HepG2 (cell line): Measurements from ENCODE around the gene UNC93A. TPM values are rescaled to one million over a fixed set of nuclear protein-coding genes. Genes with fewer than 3 reads are reported as not detected.
A peak's percentile ranks its signal among the peaks of the same experiment; 100 is the strongest.

Experiments used
- ATF4 ChIP-seq, 2 experiments: fragments of 450-650 bp in 1 of 2; sonication (generic) in 1 of 2; formaldehyde crosslinking; IDR thresholded peaks; 2 replicates each; pipeline versions ENCODE4 v1.5.0 to v1.8.0; 2020 to 2022; ENCODE audit warnings: mild to moderate bottlenecking in 1 of 2, missing genetic modification reagents in 1 of 2
- CEBPZ ChIP-seq: IDR thresholded peaks from 2 replicates; pipeline ENCODE4 v1.6.1; 2012; ENCODE audit warnings: low read length, improper control_type of control experiment
- CREB3 ChIP-seq: sonication (generic); formaldehyde crosslinking; IDR thresholded peaks from 2 replicates; pipeline ENCODE4 v1.5.0; 2020; ENCODE audit warnings: missing genetic modification reagents
- FIP1L1 ChIP-seq: fragments of 200-400 bp; formaldehyde crosslinking; IDR thresholded peaks from 2 replicates; pipeline ENCODE4 v1.6.1; 2018; ENCODE audit warnings: low read depth, mild to moderate bottlenecking, low read length, moderate library complexity, borderline replicate concordance; ENCODE audit not compliant: insufficient read depth
- HDAC2 ChIP-seq: sonication (generic); formaldehyde crosslinking; IDR thresholded peaks from 2 replicates; pipeline ENCODE4 v1.4.0; 2020; ENCODE audit warnings: missing genetic modification reagents
- HMG20A ChIP-seq: IDR thresholded peaks from 2 replicates; pipeline ENCODE4 v1.6.1; 2016; ENCODE audit warnings: borderline replicate concordance
- NCOA2 ChIP-seq: sonication (generic); formaldehyde crosslinking; IDR thresholded peaks from 2 replicates; pipeline ENCODE4 v1.8.0; 2022; ENCODE audit warnings: inconsistent platforms
- PCBP2 ChIP-seq: fragments of 200-400 bp; formaldehyde crosslinking; optimal IDR thresholded peaks from 2 replicates; pipeline ENCODE3; 2018; ENCODE audit warnings: low read length, low read depth; ENCODE audit not compliant: poor library complexity, severe bottlenecking
- RBM22 ChIP-seq: fragments of 200-400 bp; formaldehyde crosslinking; optimal IDR thresholded peaks from 2 replicates; pipeline ENCODE3; 2017; ENCODE audit warnings: mild to moderate bottlenecking, low read length, moderate library complexity
- RXRB ChIP-seq: IDR thresholded peaks from 2 replicates; pipeline ENCODE4 v1.6.1; 2016; ENCODE audit warnings: borderline replicate concordance, missing genetic modification reagents, missing compliant biosample characterization
- SOX5 ChIP-seq: IDR thresholded peaks from 2 replicates; pipeline ENCODE4 v1.6.1; 2016; ENCODE audit warnings: borderline replicate concordance
- SOX6 ChIP-seq, 2 experiments: fragments of 450-650 bp in 1 of 2; sonication (generic) in 1 of 2; formaldehyde crosslinking in 1 of 2; IDR thresholded peaks; 2 replicates each; pipeline versions ENCODE4 v1.4.0 to v1.6.1; 2017 to 2020; ENCODE audit warnings: antibody characterized with exemption in 1 of 2, mild to moderate bottlenecking in 1 of 2, missing genetic modification reagents in 1 of 2
- ZBTB25 ChIP-seq: IDR thresholded peaks from 2 replicates; pipeline ENCODE4 v1.6.1; 2018; ENCODE audit warnings: missing genetic modification reagents
- ZBTB26 ChIP-seq: IDR thresholded peaks from 2 replicates; pipeline ENCODE4 v1.6.1; 2016; ENCODE audit warnings: missing compliant biosample characterization, missing genetic modification reagents, borderline replicate concordance
- ZBTB38 ChIP-seq: sonication (generic); formaldehyde crosslinking; IDR thresholded peaks from 2 replicates; pipeline ENCODE4 v1.5.1; 2020; ENCODE audit warnings: mild to moderate bottlenecking, missing genetic modification reagents
- ZFY ChIP-seq: sonication (generic); formaldehyde crosslinking; IDR thresholded peaks from 2 replicates; pipeline ENCODE4 v1.4.0; 2020; ENCODE audit warnings: missing genetic modification reagents
- ZNF333 ChIP-seq: sonication (generic); formaldehyde crosslinking; IDR thresholded peaks from 2 replicates; pipeline ENCODE4 v1.4.0; 2020; ENCODE audit warnings: mild to moderate bottlenecking, missing genetic modification reagents, borderline replicate concordance
- ZNF430 ChIP-seq: sonication (generic); formaldehyde crosslinking; IDR thresholded peaks from 2 replicates; pipeline ENCODE4 v1.9.0; 2021; ENCODE audit warnings: mild to moderate bottlenecking, missing genetic modification reagents
- ZNF576 ChIP-seq: sonication (generic); formaldehyde crosslinking; IDR thresholded peaks from 2 replicates; pipeline ENCODE4 v1.4.0; 2020; ENCODE audit warnings: mild to moderate bottlenecking, missing genetic modification reagents
- ZNF766 ChIP-seq: sonication (generic); formaldehyde crosslinking; IDR thresholded peaks from 2 replicates; pipeline ENCODE4 v1.5.0; 2020; ENCODE audit warnings: missing genetic modification reagents, borderline replicate concordance
- ZNF768 ChIP-seq: sonication (generic); formaldehyde crosslinking; IDR thresholded peaks from 2 replicates; pipeline ENCODE4 v1.4.0; 2020; ENCODE audit warnings: missing genetic modification reagents
- polyA plus RNA-seq, 8 experiments: library from polyadenylated mRNA; depleted of rRNA in 3 of 8; stranded (reverse) in 7 of 8; unstranded in 1 of 8; fragments of >200 nt; fragmentation: Illumina TruSeq in 4 of 8; extraction: Trizol in 4 of 8; gene quantifications; 2 replicates each; pipeline versions ENCODE4 v1.2.1 to v1.2.3, GENCODE V29; 2011 to 2016; ENCODE audit warnings: low read depth in 4 of 8, missing spikeins in 1 of 8, mixed read lengths in 1 of 8; ENCODE audit not compliant: insufficient read depth in 1 of 8
- total RNA-seq, 5 experiments: library from RNA; depleted of rRNA; stranded (reverse); fragments of >200 nt; fragmentation: Illumina TruSeq; extraction: Trizol; gene quantifications; 2 replicates each; pipeline ENCODE4 v1.2.3, GENCODE V29; 2016; ENCODE audit warnings: low read depth in 1 of 5

The UNC93A gene
- total and polyA plus RNA-seq, 2 of the 13 experiments (the other 11 are each of a cell fraction or from before 2014, with no cell fraction given), result 11.0 to 42.7 TPM

GRCh38 chr6:167266830-167267555 lies 24.1 kb upstream of the UNC93A start (continued):
- TF ChIP-seq ZNF766 (CRISPR knock-in tag) (no peak), CREB3 (CRISPR knock-in tag) (no peak), RBM22 (no peak), HDAC2 (0 out of 2 replicates have a peak, but pooled peaks have one; percentile 38), ZFY (CRISPR knock-in tag) (peak; percentile 50), ZBTB26 (0 out of 2 replicates have a peak, but pooled peaks have one; percentile 23), ZNF576 (CRISPR knock-in tag) (no peak), PCBP2 (no peak), HMG20A (CRISPR knock-in tag) (0 out of 2 replicates have a peak, but pooled peaks have one; percentile 3), ZNF333 (CRISPR knock-in tag) (no peak), SOX6 (IDR thresholded peaks at IDR 0.05) (no peak), SOX6 (CRISPR knock-in tag; IDR thresholded peaks at IDR 0.05) (0 out of 2 replicates have a peak, but pooled peaks have one; percentile 7), ATF4 (CRISPR knock-in tag; IDR thresholded peaks at IDR 0.05) (no peak), ZNF430 (CRISPR knock-in tag) (peak; percentile 78; the same call in 1 of the 2 replicates), ZBTB25 (CRISPR knock-in tag) (peak; percentile 66; the same call in 1 of the 2 replicates), ZNF768 (peak; percentile 62; the same call in 1 of the 2 replicates), SOX5 (CRISPR knock-in tag) (peak; percentile 10; the same call in 1 of the 2 replicates), FIP1L1 (no peak), CEBPZ (no peak), ZBTB38 (CRISPR knock-in tag) (peak; percentile 94), RXRB (CRISPR knock-in tag) (0 out of 2 replicates have a peak, but pooled peaks have one; percentile 23), NCOA2 (0 out of 2 replicates have a peak, but pooled peaks have one; percentile 21)
